Calu3 (cell line): ENCODE measurements around the gene ADRA1B. TPM values are rescaled to one million over a fixed set of nuclear protein-coding genes. Genes with fewer than 3 reads are reported as not detected.
A peak's percentile ranks its signal among the peaks of the same experiment; 100 is the strongest.

Source experiments
- BruUV-seq: library from RNA; stranded (reverse); fragments of 400-500 nt; replicated peaks from 2 replicates; lab custom pipeline; 2021; lab: Mats Ljungman, UMichigan
- CTCF ChIA-PET: fragments of 300-600 bp; sonication (Branson Sonifier 250); formaldehyde crosslinking; loops from one replicate; lab custom pipeline; 2022; ENCODE audit warnings: antibody characterized with exemption; lab: Charles Lee
- DNase-seq: peaks from one replicate; pipeline ENCODE4 v3.0.0; 2022
- H3K27ac Mint-ChIP-seq: one replicate; pipeline ENCODE4 v1.8.0; 2022; ENCODE audit warnings: mixed read lengths; ENCODE audit not compliant: unreplicated experiment
- H3K27me3 Mint-ChIP-seq: one replicate; pipeline ENCODE4 v1.8.0; 2022; ENCODE audit warnings: mixed read lengths; ENCODE audit not compliant: unreplicated experiment
- H3K36me3 Mint-ChIP-seq: one replicate; pipeline ENCODE4 v1.8.0; 2022; ENCODE audit warnings: mild to moderate bottlenecking, moderate library complexity, mixed read lengths; ENCODE audit not compliant: insufficient read depth, unreplicated experiment
- H3K4me1 Mint-ChIP-seq: one replicate; pipeline ENCODE4 v1.8.0; 2022; ENCODE audit warnings: mild to moderate bottlenecking, low read depth, mixed read lengths; ENCODE audit not compliant: unreplicated experiment
- H3K4me3 Mint-ChIP-seq: one replicate; pipeline ENCODE4 v1.8.0; 2022; ENCODE audit warnings: mild to moderate bottlenecking, low read depth, moderate library complexity, mixed read lengths; ENCODE audit not compliant: unreplicated experiment
- H3K9me3 Mint-ChIP-seq: one replicate; pipeline ENCODE4 v1.8.0; 2022; ENCODE audit warnings: low read depth, mixed read lengths; ENCODE audit not compliant: unreplicated experiment
- CTCF ChIP-seq: fragments of 200-600 bp; IDR thresholded peaks from one replicate; pipeline ENCODE4 v1.8.0; 2022; ENCODE audit warnings: antibody characterized with exemption; ENCODE audit not compliant: unreplicated experiment
- intact Hi-C: fragments of 100-400 bp; cut with micrococcal nuclease; formaldehyde crosslinking; loops from one replicate; pipeline ENCODE4 v1.10.0; 2022; ENCODE audit not compliant: unreplicated experiment
- total RNA-seq: library from RNA; stranded (reverse); gene quantifications from 2 replicates; pipeline ENCODE4 v1.2.3, GENCODE V29; 2022

Gene ADRA1B
- total RNA-seq, 1 experiment from 2014 or later = 10.9 TPM

- BruUV-seq = no TSS peak
- DNase-seq = peak; percentile 48
- H3K27ac Mint-ChIP-seq = no peak overlapping the region
- CTCF ChIA-PET = interaction anchor here (0.6 to 1.3 kb wide), 2 partner anchors 534 to 679 kb away, joined by 3 to 4 read pairs; no protein-coding TSS in a partner anchor
- intact Hi-C loops = no loop called here
- H3K36me3 Mint-ChIP-seq = peaks cover 4% of the 10 kb centered on the region
- peaks cover 32% of the 10 kb centered on the region for H3K4me1 Mint-ChIP-seq
- TF ChIP-seq CTCF = peak; percentile 36
- no peaks in the 10 kb centered on the region for H3K9me3 Mint-ChIP-seq
- no peak overlapping the region for H3K4me3 Mint-ChIP-seq
- H3K27me3 Mint-ChIP-seq = peaks cover 33% of the 10 kb centered on the region
Measured at GRCh38 chr5:159975462-159976019, 59.3 kb downstream of the ADRA1B start.

- H3K27ac Mint-ChIP-seq = no peak overlapping the region
- peaks cover 19% of the 10 kb centered on the region for H3K27me3 Mint-ChIP-seq
- DNase-seq = no peak
- no peak for TF ChIP-seq CTCF
- no peak overlapping the region for H3K4me3 Mint-ChIP-seq
- BruUV-seq = no TSS peak
- intact Hi-C loops = no loop called here
- peaks cover 4% of the 10 kb centered on the region for H3K36me3 Mint-ChIP-seq
- peaks cover 34% of the 10 kb centered on the region for H3K4me1 Mint-ChIP-seq
- CTCF ChIA-PET = no interaction called here
- no peaks in the 10 kb centered on the region for H3K9me3 Mint-ChIP-seq
Measured at GRCh38 chr5:159976921-159977320, 60.6 kb downstream of the ADRA1B start.

GRCh38 chr5:159978358-159978757, 62.1 kb downstream of the ADRA1B start:
- CTCF ChIA-PET = no interaction called here
- Mint-ChIP-seq H3K27me3 (peaks cover 5% of the 10 kb centered on the region), H3K36me3 (peaks cover 4% of the 10 kb centered on the region), H3K4me3 (no peak overlapping the region), H3K27ac (no peak overlapping the region), H3K4me1 (peaks cover 31% of the 10 kb centered on the region), H3K9me3 (no peaks in the 10 kb centered on the region)
- no peak for TF ChIP-seq CTCF
- BruUV-seq = no TSS peak
- intact Hi-C loops = no loop called here
- no peak for DNase-seq

- Mint-ChIP-seq H3K4me1 (peaks cover 23% of the 10 kb centered on the region), H3K9me3 (no peaks in the 10 kb centered on the region), H3K27ac (no peak overlapping the region), H3K27me3 (no peaks in the 10 kb centered on the region), H3K36me3 (no peaks in the 10 kb centered on the region), H3K4me3 (no peak overlapping the region)
- no peak for TF ChIP-seq CTCF
- intact Hi-C loops = loop anchor here (10.0 kb wide), 2 partner anchors 208 to 828 kb away; no protein-coding TSS in a partner anchor
- DNase-seq = no peak
- CTCF ChIA-PET = interaction anchor here (0.9 to 1.5 kb wide), 2 partner anchors 59 to 401 kb away, joined by 3 read pairs; no protein-coding TSS in a partner anchor
- BruUV-seq = no TSS peak
Measured at GRCh38 chr5:159982421-159983173, 66.3 kb downstream of the ADRA1B start.
